Measurements from ENCODE around the gene MGA. TPM values are rescaled to one million over a fixed set of nuclear protein-coding genes. Genes with fewer than 3 reads are reported as not detected.
A peak's percentile ranks its signal among the peaks of the same experiment; 100 is the strongest.
"Not testable (repeated sequence)": the region's sequence is repeated elsewhere in the genome, so short reads cannot be mapped to it uniquely, and the experiment has no call there.

The MGA gene
- total RNA-seq, 2 donors from 2014 or later, result 42.6 to 46.6 TPM

GRCh38 chr15:41695750-41696436 is 35.7 kb downstream of the MGA start:
- peaks cover 35% of the 10 kb centered on the region for H3K4me1 Mint-ChIP-seq
- peak overlapping the region; percentile 73 for H3K4me3 Mint-ChIP-seq
- no peaks in the 10 kb centered on the region for H3K27me3 Mint-ChIP-seq
- ATAC-seq (peak; percentile 98), DNase-seq (peak in 1 of 3 donors; percentile 15)
- H3K9me3 ChIP-seq (ENCODE audit: control insufficient read depth, low read length, poor library complexity, severe bottlenecking), result no peaks in the 10 kb centered on the region
- peaks cover 4% of the 10 kb centered on the region for H3K36me3 Mint-ChIP-seq (ENCODE audit: low read depth)
- peak overlapping the region; percentile 95 for H3K27ac Mint-ChIP-seq

GRCh38 chr15:41698779-41699178 is 38.6 kb downstream of the MGA start:
- peak overlapping the region; percentile 70 for H3K27ac Mint-ChIP-seq
- H3K9me3 ChIP-seq (ENCODE audit: control insufficient read depth, low read length, poor library complexity, severe bottlenecking), result no peaks in the 10 kb centered on the region
- peaks cover 19% of the 10 kb centered on the region for H3K4me1 Mint-ChIP-seq
- no peak for DNase-seq
- H3K4me3 Mint-ChIP-seq, result no peak overlapping the region
- peaks cover 7% of the 10 kb centered on the region for H3K36me3 Mint-ChIP-seq (ENCODE audit: low read depth)
- no peaks in the 10 kb centered on the region for H3K27me3 Mint-ChIP-seq
- ATAC-seq, result no peak

GRCh38 chr15:41703120-41703519 is 42.9 kb downstream of the MGA start:
- ATAC-seq, result no peak

DNA sequence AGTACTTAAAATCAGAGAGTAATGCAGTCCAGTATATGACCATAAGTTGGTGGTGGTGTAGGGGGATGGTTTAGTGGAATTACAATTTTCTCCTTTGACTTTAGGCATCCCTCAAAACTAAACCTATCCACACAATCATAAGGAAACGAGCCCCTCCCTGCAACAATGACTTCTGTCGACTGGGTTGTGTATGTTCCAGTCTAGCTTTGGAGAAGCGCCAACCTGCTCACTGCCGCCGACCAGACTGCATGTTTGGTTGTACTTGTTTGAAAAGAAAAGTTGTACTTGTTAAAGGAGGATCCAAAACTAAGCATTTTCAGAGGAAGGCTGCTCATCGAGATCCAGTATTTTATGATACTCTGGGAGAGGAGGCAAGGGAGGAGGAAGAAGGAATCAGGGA is 52.8 kb downstream of the MGA start:
- no peaks in the 10 kb centered on the region for H3K9me3 ChIP-seq (ENCODE audit: control insufficient read depth, low read length, poor library complexity, severe bottlenecking)
- Mint-ChIP-seq H3K27me3 (no peaks in the 10 kb centered on the region), H3K36me3 (ENCODE audit: low read depth) (peaks cover 8% of the 10 kb centered on the region), H3K4me3 (no peak overlapping the region), H3K4me1 (peaks cover 6% of the 10 kb centered on the region), H3K27ac (peak overlapping the region; percentile 68)
- DNase-seq, result no peak
- no peak for ATAC-seq

More at GRCh38 chr15:41703120-41703519, 42.9 kb downstream of the MGA start:
- H3K27me3 Mint-ChIP-seq, result no peaks in the 10 kb centered on the region
- no peak overlapping the region for H3K4me3 Mint-ChIP-seq
- H3K9me3 ChIP-seq (ENCODE audit: control insufficient read depth, low read length, poor library complexity, severe bottlenecking), result no peaks in the 10 kb centered on the region
- peaks cover 7% of the 10 kb centered on the region for H3K36me3 Mint-ChIP-seq (ENCODE audit: low read depth)
- H3K27ac Mint-ChIP-seq, result peak overlapping the region; percentile 6
- H3K4me1 Mint-ChIP-seq, result peaks cover 7% of the 10 kb centered on the region
- no peak for DNase-seq

DNA sequence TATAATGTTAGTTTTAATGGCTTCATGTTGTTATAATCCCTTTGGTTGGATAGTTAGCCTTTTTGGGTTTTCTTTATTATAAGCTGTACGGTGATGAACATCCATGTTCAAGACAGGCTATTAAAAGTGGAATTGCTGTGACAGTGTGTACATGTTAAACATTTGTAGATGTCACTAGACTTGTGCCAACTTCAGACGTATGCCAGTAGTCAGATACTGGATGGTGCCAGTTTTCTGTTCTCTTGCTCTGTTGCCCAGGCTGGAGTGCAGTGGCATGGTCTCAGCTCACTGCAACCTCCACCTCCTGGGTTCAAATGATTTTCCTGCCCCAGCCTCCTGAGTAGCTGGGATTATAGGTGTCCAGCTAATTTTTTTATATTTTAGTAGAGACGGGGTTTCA is 54.1 kb downstream of the MGA start:
- Mint-ChIP-seq H3K4me1 (peaks cover 8% of the 10 kb centered on the region), H3K27ac (no peak overlapping the region), H3K27me3 (no peaks in the 10 kb centered on the region), H3K4me3 (no peak overlapping the region), H3K36me3 (ENCODE audit: low read depth) (peaks cover 8% of the 10 kb centered on the region)
- DNase-seq, result no peak
- no peaks in the 10 kb centered on the region for H3K9me3 ChIP-seq (ENCODE audit: control insufficient read depth, low read length, poor library complexity, severe bottlenecking)
- ATAC-seq, result no peak

- no peak overlapping the region for H3K27ac Mint-ChIP-seq
- H3K4me3 Mint-ChIP-seq, result no peak overlapping the region
These were observed 56.7 kb downstream of the MGA start for GRCh38 chr15:41716864-41717263.

DNA sequence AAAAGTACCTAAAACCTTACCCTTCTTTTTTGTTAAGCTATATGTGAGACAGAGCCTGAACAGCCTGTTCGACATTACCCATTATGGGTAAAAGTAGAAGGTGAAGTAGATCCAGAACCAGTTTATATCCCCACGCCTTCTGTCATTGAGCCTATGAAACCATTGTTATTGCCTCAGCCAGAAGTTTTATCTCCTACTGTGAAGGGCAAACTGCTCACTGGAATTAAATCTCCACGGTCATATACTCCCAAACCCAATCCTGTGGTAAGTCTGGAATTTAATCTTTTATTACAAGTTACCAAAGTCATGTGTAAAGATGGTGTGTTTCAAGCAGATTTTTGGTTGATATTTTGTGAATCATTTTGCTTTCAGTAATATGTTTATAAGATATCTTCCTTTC is 66.9 kb downstream of the MGA start:
- H3K4me1 Mint-ChIP-seq, result peaks cover 12% of the 10 kb centered on the region
- no peak overlapping the region for H3K4me3 Mint-ChIP-seq
- H3K9me3 ChIP-seq (ENCODE audit: control insufficient read depth, low read length, poor library complexity, severe bottlenecking), result no peaks in the 10 kb centered on the region
- DNase-seq, result no peak
- H3K27ac Mint-ChIP-seq, result no peak overlapping the region
- H3K27me3 Mint-ChIP-seq, result no peaks in the 10 kb centered on the region
- H3K36me3 Mint-ChIP-seq (ENCODE audit: low read depth), result no peaks in the 10 kb centered on the region
- ATAC-seq, result no peak

More at GRCh38 chr15:41716864-41717263, 56.7 kb downstream of the MGA start:
- no peak for ATAC-seq
- Mint-ChIP-seq H3K4me1 (peaks cover 8% of the 10 kb centered on the region), H3K36me3 (ENCODE audit: low read depth) (peaks cover 6% of the 10 kb centered on the region), H3K27me3 (no peaks in the 10 kb centered on the region)
- DNase-seq, result no peak
- H3K9me3 ChIP-seq (ENCODE audit: control insufficient read depth, low read length, poor library complexity, severe bottlenecking), result no peaks in the 10 kb centered on the region

GRCh38 chr15:41728061-41728460 is 67.9 kb downstream of the MGA start:
- H3K9me3 ChIP-seq (ENCODE audit: control insufficient read depth, low read length, poor library complexity, severe bottlenecking); H3K36me3 Mint-ChIP-seq (ENCODE audit: low read depth); DNase-seq; H3K4me3 Mint-ChIP-seq; ATAC-seq; H3K27me3 Mint-ChIP-seq: not testable (repeated sequence)
- H3K4me1 Mint-ChIP-seq, result peaks cover 15% of the 10 kb centered on the region
- H3K27ac Mint-ChIP-seq, result peak overlapping the region; percentile 14

GRCh38 chr15:41730543-41730942 is 70.3 kb downstream of the MGA start:
- Mint-ChIP-seq H3K36me3 (ENCODE audit: low read depth) (no peaks in the 10 kb centered on the region), H3K27ac (no peak overlapping the region), H3K27me3 (no peaks in the 10 kb centered on the region)

DNA sequence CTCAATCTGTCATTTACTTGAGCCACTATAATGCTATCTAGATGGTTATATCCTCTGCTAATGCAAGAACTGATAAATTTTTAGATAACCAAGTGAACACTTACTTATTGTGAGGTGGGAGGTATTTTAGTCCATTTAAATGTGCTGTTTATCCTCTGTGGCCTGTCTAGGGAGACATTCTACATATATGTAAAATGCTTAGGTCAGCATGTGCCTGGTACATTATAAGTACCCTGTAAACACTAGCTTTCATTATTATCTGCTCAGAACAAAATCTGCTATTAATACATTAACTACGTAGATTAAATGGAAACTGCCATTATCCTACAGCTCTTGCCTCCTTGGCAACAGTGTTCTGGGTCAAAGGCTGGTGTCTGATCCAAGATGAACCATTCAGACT is 72.3 kb downstream of the MGA start:
- peaks cover 9% of the 10 kb centered on the region for H3K4me1 Mint-ChIP-seq
- peak overlapping the region; percentile 32 for H3K27ac Mint-ChIP-seq
- H3K36me3 Mint-ChIP-seq (ENCODE audit: low read depth), result peaks cover 2% of the 10 kb centered on the region
- ATAC-seq (no peak), DNase-seq (no peak)
- H3K27me3 Mint-ChIP-seq, result no peaks in the 10 kb centered on the region
- no peaks in the 10 kb centered on the region for H3K9me3 ChIP-seq (ENCODE audit: control insufficient read depth, low read length, poor library complexity, severe bottlenecking)
- no peak overlapping the region for H3K4me3 Mint-ChIP-seq

More at GRCh38 chr15:41730543-41730942, 70.3 kb downstream of the MGA start:
- H3K4me3 Mint-ChIP-seq, result no peak overlapping the region
- H3K4me1 Mint-ChIP-seq, result peaks cover 12% of the 10 kb centered on the region
- no peak for ATAC-seq
- DNase-seq, result no peak
- H3K9me3 ChIP-seq (ENCODE audit: control insufficient read depth, low read length, poor library complexity, severe bottlenecking), result no peaks in the 10 kb centered on the region

DNA sequence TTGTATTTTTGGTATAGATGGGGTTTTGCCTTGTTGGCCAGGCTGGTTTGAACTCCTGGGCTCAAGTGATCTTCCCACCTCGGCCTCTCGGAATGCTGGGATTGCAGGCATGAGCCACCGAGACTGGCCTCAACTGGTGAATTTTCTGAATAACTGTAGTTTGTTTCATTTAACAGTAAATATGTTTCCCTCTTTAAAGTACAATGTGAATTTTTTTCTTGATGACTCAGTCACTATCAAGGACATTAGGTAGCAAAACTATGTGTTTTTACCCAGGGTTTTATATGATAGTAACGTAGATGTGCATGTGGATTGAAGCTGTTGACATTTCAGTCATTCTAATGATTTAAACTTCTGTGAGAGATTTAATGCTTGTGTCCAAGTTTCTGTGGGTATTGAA is 73.9 kb downstream of the MGA start:
- Mint-ChIP-seq H3K36me3 (ENCODE audit: low read depth) (peaks cover 2% of the 10 kb centered on the region), H3K27me3 (no peaks in the 10 kb centered on the region), H3K4me1 (peaks cover 11% of the 10 kb centered on the region), H3K4me3 (no peak overlapping the region), H3K27ac (peak overlapping the region; percentile 8)
- no peak for ATAC-seq
- no peaks in the 10 kb centered on the region for H3K9me3 ChIP-seq (ENCODE audit: control insufficient read depth, low read length, poor library complexity, severe bottlenecking)
- DNase-seq, result no peak

- H3K36me3 Mint-ChIP-seq (ENCODE audit: low read depth), result peaks cover 2% of the 10 kb centered on the region
- ATAC-seq, result no peak
- H3K4me3 Mint-ChIP-seq, result no peak overlapping the region
- H3K9me3 ChIP-seq (ENCODE audit: control insufficient read depth, low read length, poor library complexity, severe bottlenecking), result no peaks in the 10 kb centered on the region
- no peaks in the 10 kb centered on the region for H3K27me3 Mint-ChIP-seq
- DNase-seq, result no peak
- peaks cover 10% of the 10 kb centered on the region for H3K4me1 Mint-ChIP-seq
- no peak overlapping the region for H3K27ac Mint-ChIP-seq
These were observed 74.8 kb downstream of the MGA start for GRCh38 chr15:41735046-41735445.

DNA sequence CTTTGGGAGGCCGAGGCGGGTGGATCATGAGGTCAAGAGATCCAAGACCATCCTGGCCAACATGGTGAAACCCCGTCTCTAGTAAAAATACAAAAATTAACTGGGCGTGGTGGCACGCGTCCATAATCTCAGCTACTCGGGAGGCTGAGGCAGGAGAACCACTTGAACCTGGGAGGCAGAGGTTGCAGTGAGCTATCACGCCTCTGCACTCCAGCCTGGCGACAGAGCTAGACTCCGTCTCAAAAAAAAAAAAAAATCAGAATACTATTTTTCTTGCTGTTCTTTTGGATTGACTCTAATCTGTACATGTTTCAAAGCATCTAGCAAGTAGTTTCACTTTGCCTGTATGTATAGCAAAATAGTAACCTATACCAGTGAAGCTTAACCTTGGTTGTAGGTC is 75.3 kb downstream of the MGA start:
- DNase-seq; ATAC-seq; H3K27me3 Mint-ChIP-seq; H3K4me3 Mint-ChIP-seq; H3K36me3 Mint-ChIP-seq (ENCODE audit: low read depth); H3K27ac Mint-ChIP-seq; H3K9me3 ChIP-seq (ENCODE audit: control insufficient read depth, low read length, poor library complexity, severe bottlenecking): not testable (repeated sequence)
- H3K4me1 Mint-ChIP-seq, result peaks cover 10% of the 10 kb centered on the region

DNA sequence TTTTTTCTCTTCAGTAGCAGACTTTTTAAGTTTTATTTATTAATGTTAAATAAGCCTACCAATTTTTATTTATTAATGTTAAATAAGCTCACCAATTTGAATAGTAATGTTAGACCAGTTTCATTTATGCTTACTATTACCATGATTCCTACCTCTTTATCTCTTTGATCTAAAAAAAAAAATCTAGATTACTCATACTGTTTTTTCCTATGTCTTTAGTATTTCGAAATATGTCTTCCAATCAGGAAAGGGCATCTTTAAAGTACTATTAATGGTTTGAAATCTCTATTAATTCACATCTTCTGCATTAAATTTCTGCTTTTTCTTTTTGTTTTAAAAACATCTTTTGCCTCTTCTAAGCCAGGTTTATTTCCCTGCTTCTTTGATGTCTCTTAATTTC is 86.6 kb downstream of the MGA start:
- no peaks in the 10 kb centered on the region for H3K27me3 Mint-ChIP-seq
- H3K9me3 ChIP-seq (ENCODE audit: control insufficient read depth, low read length, poor library complexity, severe bottlenecking), result no peaks in the 10 kb centered on the region
- ATAC-seq (no peak), DNase-seq (no peak)
- H3K4me1 Mint-ChIP-seq, result peaks cover 16% of the 10 kb centered on the region
- H3K27ac Mint-ChIP-seq, result no peak overlapping the region
- H3K36me3 Mint-ChIP-seq (ENCODE audit: low read depth), result peaks cover 18% of the 10 kb centered on the region
- no peak overlapping the region for H3K4me3 Mint-ChIP-seq
